ENCODE data around the gene SLC7A5. TPM values are rescaled to one million over a fixed set of nuclear protein-coding genes. Genes with fewer than 3 reads are reported as not detected.

The SLC7A5 gene
- total RNA-seq, 2 experiments from 2014 or later: 114 to 220 TPM

DNA sequence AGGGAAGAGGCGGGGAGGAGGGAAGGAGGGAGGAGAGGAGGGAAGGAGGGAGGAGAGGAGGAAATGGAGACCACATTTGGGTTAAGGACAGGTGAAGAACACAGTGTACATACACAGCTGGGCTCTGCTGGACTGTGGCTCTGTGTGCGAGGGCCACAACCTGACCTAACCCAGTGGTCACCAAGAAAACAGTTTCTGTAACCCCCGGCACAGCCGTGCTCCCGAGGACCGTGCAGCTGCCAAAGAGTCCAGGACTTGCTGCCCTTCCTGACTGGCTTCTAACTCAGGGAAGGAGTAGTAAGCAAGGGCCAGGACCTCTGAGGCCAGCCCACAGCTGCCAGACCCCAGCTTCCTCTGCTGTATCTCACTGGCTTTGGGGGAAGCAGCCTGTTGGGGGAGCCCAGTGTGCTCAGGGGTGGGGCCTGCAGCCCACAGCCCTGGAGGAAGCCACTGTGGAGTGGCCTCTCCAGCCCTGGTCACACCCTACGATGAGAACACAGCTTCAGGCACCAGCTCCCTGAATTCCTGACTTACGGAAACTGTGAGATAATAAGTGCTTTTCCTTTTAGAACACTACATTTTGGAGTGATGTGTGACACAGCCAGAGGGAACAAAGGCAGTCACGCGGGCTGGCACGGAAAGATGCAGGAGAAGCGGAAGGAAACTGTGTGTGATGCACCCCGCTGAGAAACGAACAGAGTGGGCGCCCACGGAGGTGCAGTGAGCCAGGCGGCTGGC, 32.3 kb downstream of the SLC7A5 start:
- no peak overlapping the region for H3K27ac Mint-ChIP-seq
- no peak overlapping the region for H3K4me3 Mint-ChIP-seq
- peaks cover 23% of the 10 kb centered on the region for H3K36me3 Mint-ChIP-seq
- no peak for ATAC-seq
- no peaks in the 10 kb centered on the region for H3K27me3 Mint-ChIP-seq
- DNase-seq: no peak
- H3K9me3 Mint-ChIP-seq (ENCODE audit: low read depth): no peaks in the 10 kb centered on the region
- CTCF ChIA-PET: interaction anchor here (1.1 to 2.0 kb wide), 4 partner anchors 10 to 58 kb away, joined by 4 to 9 read pairs (median 4); no protein-coding TSS in a partner anchor
- H3K4me1 Mint-ChIP-seq: no peaks in the 10 kb centered on the region

DNA sequence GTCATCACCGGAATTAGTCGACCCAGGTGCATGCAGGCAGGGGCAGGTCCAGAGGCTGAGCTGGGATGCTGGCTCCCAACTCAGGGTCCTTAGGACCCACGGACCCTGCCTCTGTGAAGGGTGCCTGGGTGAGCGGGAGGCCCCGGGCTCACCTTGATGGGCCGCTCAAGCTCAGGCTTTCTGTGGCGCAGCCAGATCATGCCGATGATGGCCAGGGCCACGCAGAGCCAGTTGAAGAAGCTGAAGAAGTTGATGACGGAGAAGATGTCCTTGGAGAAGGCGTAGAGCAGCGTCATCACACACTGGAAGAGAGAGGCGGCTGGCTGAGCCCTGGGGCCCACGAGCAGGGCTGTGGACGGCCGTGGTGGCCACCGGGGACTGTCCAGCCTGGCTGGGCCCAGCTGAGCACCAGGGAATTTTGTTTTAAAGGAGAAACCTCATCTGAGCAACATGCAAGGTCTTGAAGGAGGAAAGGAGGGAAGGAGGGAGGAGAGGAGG, 32.9 kb downstream of the SLC7A5 start:
- H3K27ac Mint-ChIP-seq: no peak overlapping the region
- DNase-seq: no peak
- H3K27me3 Mint-ChIP-seq: no peaks in the 10 kb centered on the region
- H3K9me3 Mint-ChIP-seq (ENCODE audit: low read depth): no peaks in the 10 kb centered on the region
- H3K4me1 Mint-ChIP-seq: no peaks in the 10 kb centered on the region
- CTCF ChIA-PET: interaction anchor here (0.7 to 2.0 kb wide), 5 partner anchors 11 to 61 kb away, joined by 3 to 9 read pairs (median 4); no protein-coding TSS in a partner anchor
- peaks cover 23% of the 10 kb centered on the region for H3K36me3 Mint-ChIP-seq
- H3K4me3 Mint-ChIP-seq: no peak overlapping the region
- no peak for ATAC-seq

GRCh38 chr16:87835882-87836331, 33.4 kb downstream of the SLC7A5 start:
- no peak for DNase-seq
- H3K27ac Mint-ChIP-seq: no peak overlapping the region
- no peak overlapping the region for H3K4me3 Mint-ChIP-seq
- H3K27me3 Mint-ChIP-seq: no peaks in the 10 kb centered on the region
- peaks cover 25% of the 10 kb centered on the region for H3K36me3 Mint-ChIP-seq
- CTCF ChIA-PET: interaction anchor here (0.7 to 2.0 kb wide), 5 partner anchors 11 to 62 kb away, joined by 3 to 9 read pairs (median 4); no protein-coding TSS in a partner anchor
- no peaks in the 10 kb centered on the region for H3K9me3 Mint-ChIP-seq (ENCODE audit: low read depth)
- H3K4me1 Mint-ChIP-seq: no peaks in the 10 kb centered on the region
- no peak for ATAC-seq

- no peak overlapping the region for H3K27ac Mint-ChIP-seq
- CTCF ChIA-PET: interaction anchor here (2.0 kb wide), 1 partner anchor 56 kb away, joined by 4 read pairs; no protein-coding TSS in a partner anchor
- no peaks in the 10 kb centered on the region for H3K9me3 Mint-ChIP-seq (ENCODE audit: low read depth)
- H3K27me3 Mint-ChIP-seq: no peaks in the 10 kb centered on the region
- no peak for ATAC-seq
- no peaks in the 10 kb centered on the region for H3K4me1 Mint-ChIP-seq
- no peak overlapping the region for H3K4me3 Mint-ChIP-seq
- no peak for DNase-seq
- H3K36me3 Mint-ChIP-seq: peaks cover 26% of the 10 kb centered on the region
Observed at GRCh38 chr16:87834668-87835473, 34.4 kb downstream of the SLC7A5 start.

- H3K27ac Mint-ChIP-seq: no peak overlapping the region
- H3K27me3 Mint-ChIP-seq: no peaks in the 10 kb centered on the region
- H3K4me1 Mint-ChIP-seq: no peaks in the 10 kb centered on the region
- H3K4me3 Mint-ChIP-seq: no peak overlapping the region
- CTCF ChIA-PET: interaction anchor here (1.3 kb wide), 1 partner anchor 55 kb away, joined by 4 read pairs; no protein-coding TSS in a partner anchor
- DNase-seq: no peak
- ATAC-seq: no peak
- H3K36me3 Mint-ChIP-seq: peaks cover 20% of the 10 kb centered on the region
- H3K9me3 Mint-ChIP-seq (ENCODE audit: low read depth): no peaks in the 10 kb centered on the region
Observed at GRCh38 chr16:87834005-87834667, 35.2 kb downstream of the SLC7A5 start.

- Mint-ChIP-seq H3K9me3 (ENCODE audit: low read depth) (no peaks in the 10 kb centered on the region), H3K27me3 (no peaks in the 10 kb centered on the region), H3K27ac (no peak overlapping the region), H3K36me3 (peaks cover 20% of the 10 kb centered on the region), H3K4me1 (no peaks in the 10 kb centered on the region), H3K4me3 (no peak overlapping the region)
- ATAC-seq: no peak
- DNase-seq: no peak
- CTCF ChIA-PET: interaction anchor here (1.3 kb wide), 1 partner anchor 54 kb away, joined by 4 read pairs; no protein-coding TSS in a partner anchor
Observed at GRCh38 chr16:87833548-87833947, 35.8 kb downstream of the SLC7A5 start.

GRCh38 chr16:87832741-87833502, 36.4 kb downstream of the SLC7A5 start:
- H3K36me3 Mint-ChIP-seq: peaks cover 20% of the 10 kb centered on the region
- ATAC-seq (no peak), DNase-seq (no peak)
- no peak overlapping the region for H3K4me3 Mint-ChIP-seq
- H3K27ac Mint-ChIP-seq: no peak overlapping the region
- no peaks in the 10 kb centered on the region for H3K9me3 Mint-ChIP-seq (ENCODE audit: low read depth)
- CTCF ChIA-PET: interaction anchor here (1.3 to 2.9 kb wide), 2 partner anchors 16 to 54 kb away, joined by 4 to 11 read pairs; no protein-coding TSS in a partner anchor
- H3K27me3 Mint-ChIP-seq: no peaks in the 10 kb centered on the region
- no peaks in the 10 kb centered on the region for H3K4me1 Mint-ChIP-seq

GRCh38 chr16:87832137-87832527, 37.2 kb downstream of the SLC7A5 start:
- DNase-seq (no peak), ATAC-seq (no peak)
- Mint-ChIP-seq H3K27ac (no peak overlapping the region), H3K36me3 (peaks cover 18% of the 10 kb centered on the region), H3K4me3 (no peak overlapping the region), H3K4me1 (no peaks in the 10 kb centered on the region), H3K9me3 (ENCODE audit: low read depth) (no peaks in the 10 kb centered on the region), H3K27me3 (no peaks in the 10 kb centered on the region)
- CTCF ChIA-PET: interaction anchor here (2.9 kb wide), 1 partner anchor 17 kb away, joined by 11 read pairs; no protein-coding TSS in a partner anchor

DNA sequence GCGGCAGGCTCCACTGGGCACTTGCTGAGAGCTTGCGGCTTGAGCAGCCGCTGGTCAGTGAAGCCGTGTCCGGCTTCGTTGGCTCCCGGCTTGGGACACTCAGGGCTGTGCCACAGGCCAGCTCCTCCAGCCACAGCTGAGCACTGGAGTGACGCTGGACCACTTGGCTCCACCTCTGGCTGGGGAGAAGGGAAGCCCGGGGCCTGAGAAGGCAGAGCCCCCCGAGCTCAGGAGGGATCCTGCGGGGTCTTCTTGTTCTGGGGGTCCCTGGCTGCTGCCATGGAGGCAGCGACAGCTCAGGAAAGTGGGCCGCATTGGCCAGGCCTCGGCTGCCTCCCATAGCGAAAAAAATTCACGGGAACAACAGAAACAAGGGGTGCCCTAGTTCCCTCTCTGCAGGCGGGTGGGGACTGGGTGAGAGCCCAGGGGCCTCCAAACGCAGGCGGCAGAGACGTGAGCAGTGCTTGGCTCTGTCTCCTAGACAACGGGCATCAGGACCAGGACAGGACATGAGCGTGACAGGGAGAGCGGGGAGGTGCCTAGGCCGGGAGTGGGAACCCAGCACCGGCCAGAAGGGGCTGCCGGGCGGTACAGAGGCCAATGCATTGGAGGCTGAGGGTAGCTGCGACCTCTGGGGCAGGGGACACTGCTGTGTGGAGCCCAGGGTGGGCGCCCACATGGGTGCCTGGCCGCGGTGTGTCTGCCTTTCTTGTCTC, 37.7 kb downstream of the SLC7A5 start:
- ATAC-seq (no peak), DNase-seq (no peak)
- Mint-ChIP-seq H3K36me3 (peaks cover 17% of the 10 kb centered on the region), H3K9me3 (ENCODE audit: low read depth) (no peaks in the 10 kb centered on the region), H3K27ac (no peak overlapping the region), H3K27me3 (no peaks in the 10 kb centered on the region), H3K4me1 (no peaks in the 10 kb centered on the region), H3K4me3 (no peak overlapping the region)
- CTCF ChIA-PET: interaction anchor here (2.9 kb wide), 1 partner anchor 18 kb away, joined by 11 read pairs; no protein-coding TSS in a partner anchor

GRCh38 chr16:87830673-87831420, 38.5 kb downstream of the SLC7A5 start:
- CTCF ChIA-PET: interaction anchor here (2.9 kb wide), 1 partner anchor 19 kb away, joined by 11 read pairs; no protein-coding TSS in a partner anchor
- Mint-ChIP-seq H3K4me3 (no peak overlapping the region), H3K9me3 (ENCODE audit: low read depth) (no peaks in the 10 kb centered on the region), H3K4me1 (no peaks in the 10 kb centered on the region), H3K27ac (no peak overlapping the region), H3K27me3 (no peaks in the 10 kb centered on the region), H3K36me3 (peaks cover 15% of the 10 kb centered on the region)
- DNase-seq (no peak), ATAC-seq (no peak)

DNA sequence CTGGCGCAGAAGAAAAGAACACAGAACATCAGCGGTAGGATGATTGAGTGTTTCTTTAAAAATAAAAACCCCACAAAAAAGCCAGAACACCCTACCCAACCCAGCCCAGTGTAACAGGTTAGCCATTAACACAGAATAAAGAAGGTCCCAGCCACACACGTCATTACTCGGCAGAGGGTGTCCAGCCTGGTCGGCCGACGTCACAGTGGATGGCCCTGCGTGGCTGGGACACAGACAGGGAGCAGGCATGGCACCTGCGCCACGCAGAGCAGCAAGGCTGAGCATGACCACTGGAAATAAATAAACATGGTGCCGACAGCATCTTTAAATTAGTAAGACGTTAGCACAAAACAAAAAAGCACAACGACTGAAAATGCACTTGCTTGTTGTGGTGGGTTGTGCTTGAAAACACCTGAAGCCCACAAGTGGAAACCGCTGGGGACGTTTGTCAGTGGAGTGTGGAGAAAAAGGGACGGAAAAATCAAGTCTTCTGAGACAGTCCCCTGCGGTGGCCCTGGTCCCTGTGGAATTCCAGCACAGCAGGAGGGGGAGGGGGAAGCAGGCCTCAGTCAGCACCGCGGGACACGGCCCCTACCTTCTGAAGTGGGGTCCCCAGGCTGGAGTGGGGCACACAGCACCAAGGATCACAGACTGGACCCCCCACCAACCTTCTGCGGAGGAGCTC, 39.2 kb downstream of the SLC7A5 start:
- Mint-ChIP-seq H3K4me3 (no peak overlapping the region), H3K9me3 (ENCODE audit: low read depth) (no peaks in the 10 kb centered on the region), H3K36me3 (peaks cover 15% of the 10 kb centered on the region), H3K4me1 (no peaks in the 10 kb centered on the region), H3K27me3 (no peaks in the 10 kb centered on the region), H3K27ac (no peak overlapping the region)
- CTCF ChIA-PET: interaction anchor here (2.9 kb wide), 1 partner anchor 19 kb away, joined by 11 read pairs; no protein-coding TSS in a partner anchor
- ATAC-seq (no peak), DNase-seq (no peak)

Data from activated CD8-positive, alpha-beta memory T cell treated with anti-CD3 and anti-CD28 coated beads, Interleukin-2, amount 10 ng/mL, durations not matched to agents 7 days and 5 days (primary cell).